ENCODE data around the gene CARTPT. TPM values are rescaled to one million over a fixed set of nuclear protein-coding genes. Genes with fewer than 3 reads are reported as not detected.

The CARTPT gene
- total RNA-seq, 1 donor from 2014 or later, result 12.7 TPM

GRCh38 chr5:71684309-71684708, 34.8 kb upstream of the CARTPT start:
- Histone ChIP-seq H3K4me3 (no peak overlapping the region), H3K4me1 (no peaks in the 10 kb centered on the region), H3K27ac (no peak overlapping the region), H3K27me3 (no peaks in the 10 kb centered on the region), H3K9me3 (no peaks in the 10 kb centered on the region), H3K36me3 (no peaks in the 10 kb centered on the region)
- intact Hi-C loops (cut with DNase I), result no loop called here
- no peak for TF ChIP-seq CTCF (IDR thresholded peaks at IDR 0.05)
- DNase-seq (ENCODE audit: low spot score in 2 of 2), result no peak

DNA sequence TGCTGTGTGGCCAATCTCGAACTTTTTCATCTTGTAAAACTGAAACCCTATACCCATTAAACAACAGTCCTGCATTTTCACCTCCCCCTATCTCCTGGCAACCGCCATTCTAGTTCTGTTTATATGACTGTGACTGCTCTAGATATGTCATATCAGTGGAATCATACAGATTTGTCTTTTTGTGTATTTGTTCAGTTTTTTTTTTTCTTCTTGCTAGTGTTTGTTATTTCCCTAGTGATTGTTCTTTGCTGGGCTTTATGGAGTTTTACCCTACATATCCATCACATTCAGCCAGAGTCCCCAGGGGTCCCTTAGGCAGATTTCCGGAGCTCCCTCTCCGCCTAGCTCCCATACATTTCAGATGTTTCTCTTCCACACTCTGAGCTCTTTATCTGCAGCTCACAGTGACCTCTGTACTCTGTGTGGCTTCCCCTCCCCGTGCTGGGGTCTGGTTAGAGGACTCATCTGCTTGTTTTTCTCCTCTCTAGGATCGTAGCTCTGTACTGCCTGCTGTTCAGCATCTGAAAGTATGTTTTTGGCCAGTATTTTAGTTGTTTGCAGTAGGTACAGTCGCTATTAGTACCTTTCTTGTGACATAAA, 25.1 kb upstream of the CARTPT start:
- intact Hi-C loops (cut with DNase I), result no loop called here

DNA sequence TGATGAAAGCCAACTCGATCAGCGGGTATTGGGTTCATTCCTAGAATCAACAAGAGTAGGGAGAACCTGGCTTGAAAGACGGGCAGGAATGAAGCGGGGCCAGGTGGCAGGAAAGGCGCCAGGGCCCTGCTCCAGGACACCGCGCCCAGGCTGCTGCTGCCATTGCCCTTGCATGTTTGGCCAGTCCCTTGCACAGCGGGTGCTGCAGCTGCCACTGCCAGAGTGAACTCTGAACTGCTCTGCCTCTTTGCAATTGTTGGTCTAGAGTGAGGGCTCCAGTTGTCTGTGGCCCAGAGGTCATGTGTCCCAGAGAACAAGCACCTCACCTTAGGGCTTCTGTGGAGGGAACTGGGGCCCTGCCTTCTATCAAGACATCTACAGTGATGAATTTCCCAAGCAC, 24.0 kb upstream of the CARTPT start:
- TF ChIP-seq CTCF (IDR thresholded peaks at IDR 0.05), result no peak
- Histone ChIP-seq H3K9me3 (no peaks in the 10 kb centered on the region), H3K4me1 (no peaks in the 10 kb centered on the region), H3K27me3 (no peaks in the 10 kb centered on the region), H3K36me3 (no peaks in the 10 kb centered on the region), H3K4me3 (no peak overlapping the region), H3K27ac (no peak overlapping the region)
- no peak for DNase-seq (ENCODE audit: low spot score in 2 of 2)
- intact Hi-C loops (cut with DNase I), result no loop called here

More for the DNA sequence above, 25.1 kb upstream of the CARTPT start:
- H3K27ac ChIP-seq, result no peak overlapping the region
- no peaks in the 10 kb centered on the region for H3K27me3 ChIP-seq
- H3K9me3 ChIP-seq, result no peaks in the 10 kb centered on the region
- no peaks in the 10 kb centered on the region for H3K36me3 ChIP-seq
- DNase-seq (ENCODE audit: low spot score in 2 of 2), result no peak
- H3K4me1 ChIP-seq, result no peaks in the 10 kb centered on the region
- H3K4me3 ChIP-seq, result no peak overlapping the region
- TF ChIP-seq CTCF (IDR thresholded peaks at IDR 0.05), result no peak

DNA sequence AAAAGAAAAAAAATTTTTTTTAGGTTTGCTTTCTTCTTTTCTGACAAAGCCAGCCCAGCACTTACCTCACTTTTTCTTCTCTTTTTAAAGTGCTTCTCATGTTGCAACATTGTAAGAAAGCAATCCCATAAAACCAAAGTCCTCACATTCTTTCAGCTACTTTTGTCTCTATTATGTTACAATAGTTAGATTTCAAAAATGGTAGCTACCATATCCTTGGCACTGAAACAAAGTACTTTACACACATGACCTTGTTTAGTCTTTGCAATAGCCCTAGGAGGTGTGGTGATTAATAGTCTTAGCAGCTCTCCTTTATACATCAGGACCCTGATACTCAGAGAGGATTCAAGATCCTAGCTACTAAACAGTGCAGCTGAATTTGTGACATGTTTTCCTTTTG, 23.5 kb upstream of the CARTPT start:
- H3K27ac ChIP-seq, result no peak overlapping the region
- intact Hi-C loops (cut with DNase I), result no loop called here
- no peaks in the 10 kb centered on the region for H3K4me1 ChIP-seq
- no peak for DNase-seq (ENCODE audit: low spot score in 2 of 2)
- H3K36me3 ChIP-seq, result no peaks in the 10 kb centered on the region
- H3K4me3 ChIP-seq, result no peak overlapping the region
- H3K27me3 ChIP-seq, result no peaks in the 10 kb centered on the region
- TF ChIP-seq CTCF (IDR thresholded peaks at IDR 0.05), result no peak
- no peaks in the 10 kb centered on the region for H3K9me3 ChIP-seq

DNA sequence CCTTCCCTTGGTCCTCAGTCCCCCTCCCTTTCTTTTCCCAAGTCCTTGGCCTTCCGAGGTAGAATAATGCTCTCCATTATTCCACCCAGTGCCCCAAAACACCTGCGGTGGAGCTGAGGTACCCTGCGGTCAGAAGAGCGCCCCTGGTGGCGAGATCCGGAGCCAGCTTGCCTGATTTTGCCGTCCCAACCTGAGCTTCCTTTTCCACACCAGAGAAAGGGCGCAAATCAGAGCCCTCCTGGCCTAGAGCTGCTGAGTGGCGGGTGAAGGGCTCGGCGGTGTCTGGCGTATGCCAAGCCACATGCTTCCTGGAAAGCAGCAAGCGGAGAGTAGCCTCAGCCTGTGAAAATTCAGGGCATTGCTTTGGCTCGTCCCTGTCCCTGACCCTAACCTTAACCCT, 21.1 kb upstream of the CARTPT start:
- no peaks in the 10 kb centered on the region for H3K9me3 ChIP-seq
- H3K27ac ChIP-seq, result no peak overlapping the region
- TF ChIP-seq CTCF (IDR thresholded peaks at IDR 0.05), result peak in 2 of 3 experiments; percentile 18 to 31
- H3K4me3 ChIP-seq, result no peak overlapping the region
- no peaks in the 10 kb centered on the region for H3K4me1 ChIP-seq
- intact Hi-C loops (cut with DNase I), result no loop called here
- H3K27me3 ChIP-seq, result no peaks in the 10 kb centered on the region
- no peak for DNase-seq (ENCODE audit: low spot score in 2 of 2)
- H3K36me3 ChIP-seq, result no peaks in the 10 kb centered on the region

DNA sequence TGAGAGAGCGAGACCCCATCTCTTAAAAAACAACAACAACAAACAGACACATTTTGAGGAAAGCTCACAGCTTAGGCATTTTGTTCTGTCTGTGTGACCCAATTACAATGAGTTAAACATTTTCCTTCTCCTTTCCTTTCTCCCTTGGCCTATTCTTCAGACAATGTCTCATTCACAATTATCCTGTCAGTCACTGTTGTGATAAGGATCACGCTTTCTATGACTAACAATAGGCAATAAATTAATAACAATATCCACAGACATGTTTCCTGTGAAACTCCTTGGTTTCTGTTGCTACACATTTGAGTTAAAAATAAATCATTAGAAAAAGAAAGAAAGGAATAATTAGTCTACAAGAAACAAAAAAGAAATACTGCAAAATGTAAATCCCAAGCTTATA, 19.8 kb upstream of the CARTPT start:
- Histone ChIP-seq H3K4me1 (no peaks in the 10 kb centered on the region), H3K27me3 (no peaks in the 10 kb centered on the region), H3K36me3 (no peaks in the 10 kb centered on the region), H3K27ac (no peak overlapping the region), H3K4me3 (no peak overlapping the region), H3K9me3 (no peaks in the 10 kb centered on the region)
- DNase-seq (ENCODE audit: low spot score in 2 of 2), result no peak
- intact Hi-C loops (cut with DNase I), result no loop called here
- TF ChIP-seq CTCF (IDR thresholded peaks at IDR 0.05), result no peak
